ENCODE measurements around the gene RCAN3. TPM values are rescaled to one million over a fixed set of nuclear protein-coding genes. Genes with fewer than 3 reads are reported as not detected.
"Not testable (repeated sequence)": the region's sequence is repeated elsewhere in the genome, so short reads cannot be mapped to it uniquely, and the experiment has no call there.

Gene RCAN3
- total RNA-seq, 1 donor: 122 TPM

- H3K27me3 ChIP-seq (ENCODE audit: insufficient read depth, low read length): no peaks in the 10 kb centered on the region
These were observed 13.9 kb downstream of the RCAN3 start for GRCh38 chr1:24516506-24516905.

GRCh38 chr1:24517898-24518297 is 15.3 kb downstream of the RCAN3 start:
- Histone ChIP-seq H3K4me3 (ENCODE audit: low read length) (no peak overlapping the region), H3K27me3 (ENCODE audit: insufficient read depth, low read length) (no peaks in the 10 kb centered on the region), H3K4me1 (ENCODE audit: insufficient read depth, low read length) (peaks cover 10% of the 10 kb centered on the region), H3K9me3 (ENCODE audit: low read depth, low read length) (no peaks in the 10 kb centered on the region)

More at GRCh38 chr1:24516506-24516905, 13.9 kb downstream of the RCAN3 start:
- H3K9me3 ChIP-seq (ENCODE audit: low read depth, low read length): no peaks in the 10 kb centered on the region
- H3K4me1 ChIP-seq (ENCODE audit: insufficient read depth, low read length): peaks cover 20% of the 10 kb centered on the region
- H3K4me3 ChIP-seq (ENCODE audit: low read length): no peak overlapping the region

- H3K4me1 ChIP-seq (ENCODE audit: insufficient read depth, low read length); H3K9me3 ChIP-seq (ENCODE audit: low read depth, low read length); H3K4me3 ChIP-seq (ENCODE audit: low read length); H3K27me3 ChIP-seq (ENCODE audit: insufficient read depth, low read length): not testable (repeated sequence)
These were observed 17.6 kb downstream of the RCAN3 start for GRCh38 chr1:24520282-24520681.

- H3K4me3 ChIP-seq (ENCODE audit: low read length): no peak overlapping the region
- no peaks in the 10 kb centered on the region for H3K27me3 ChIP-seq (ENCODE audit: insufficient read depth, low read length)
- peaks cover 7% of the 10 kb centered on the region for H3K4me1 ChIP-seq (ENCODE audit: insufficient read depth, low read length)
- no peaks in the 10 kb centered on the region for H3K9me3 ChIP-seq (ENCODE audit: low read depth, low read length)
These were observed 23.0 kb downstream of the RCAN3 start for GRCh38 chr1:24525606-24526005.

- Histone ChIP-seq H3K4me1 (ENCODE audit: insufficient read depth, low read length) (peaks cover 7% of the 10 kb centered on the region), H3K27me3 (ENCODE audit: insufficient read depth, low read length) (no peaks in the 10 kb centered on the region), H3K4me3 (ENCODE audit: low read length) (no peak overlapping the region), H3K9me3 (ENCODE audit: low read depth, low read length) (no peaks in the 10 kb centered on the region)
These were observed 23.4 kb downstream of the RCAN3 start for GRCh38 chr1:24526045-24526444.

- H3K4me3 ChIP-seq (ENCODE audit: low read length): no peak overlapping the region
- no peaks in the 10 kb centered on the region for H3K9me3 ChIP-seq (ENCODE audit: low read depth, low read length)
- no peaks in the 10 kb centered on the region for H3K27me3 ChIP-seq (ENCODE audit: insufficient read depth, low read length)
- peaks cover 4% of the 10 kb centered on the region for H3K4me1 ChIP-seq (ENCODE audit: insufficient read depth, low read length)
These were observed 24.4 kb downstream of the RCAN3 start for GRCh38 chr1:24526940-24527542.

- Histone ChIP-seq H3K9me3 (ENCODE audit: low read depth, low read length) (no peaks in the 10 kb centered on the region), H3K4me3 (ENCODE audit: low read length) (no peak overlapping the region), H3K4me1 (ENCODE audit: insufficient read depth, low read length) (peaks cover 4% of the 10 kb centered on the region), H3K27me3 (ENCODE audit: insufficient read depth, low read length) (no peaks in the 10 kb centered on the region)
These were observed 26.1 kb downstream of the RCAN3 start for GRCh38 chr1:24528744-24529143.

- H3K9me3 ChIP-seq (ENCODE audit: low read depth, low read length); H3K4me1 ChIP-seq (ENCODE audit: insufficient read depth, low read length); H3K4me3 ChIP-seq (ENCODE audit: low read length); H3K27me3 ChIP-seq (ENCODE audit: insufficient read depth, low read length): not testable (repeated sequence)
These were observed 26.7 kb downstream of the RCAN3 start for GRCh38 chr1:24529292-24529691.

- Histone ChIP-seq H3K4me3 (ENCODE audit: low read length) (peak overlapping the region; percentile 14), H3K4me1 (ENCODE audit: insufficient read depth, low read length) (peaks cover 30% of the 10 kb centered on the region), H3K9me3 (ENCODE audit: low read depth, low read length) (no peaks in the 10 kb centered on the region), H3K27me3 (ENCODE audit: insufficient read depth, low read length) (no peaks in the 10 kb centered on the region)
These were observed 32.4 kb downstream of the RCAN3 start for GRCh38 chr1:24535021-24535424.

GRCh38 chr1:24535778-24536177 is 33.1 kb downstream of the RCAN3 start:
- Histone ChIP-seq H3K9me3 (ENCODE audit: low read depth, low read length) (no peaks in the 10 kb centered on the region), H3K4me3 (ENCODE audit: low read length) (no peak overlapping the region), H3K27me3 (ENCODE audit: insufficient read depth, low read length) (no peaks in the 10 kb centered on the region), H3K4me1 (ENCODE audit: insufficient read depth, low read length) (peaks cover 28% of the 10 kb centered on the region)

GRCh38 chr1:24536391-24536840 is 33.8 kb downstream of the RCAN3 start:
- no peaks in the 10 kb centered on the region for H3K9me3 ChIP-seq (ENCODE audit: low read depth, low read length)
- H3K27me3 ChIP-seq (ENCODE audit: insufficient read depth, low read length): no peaks in the 10 kb centered on the region
- no peak overlapping the region for H3K4me3 ChIP-seq (ENCODE audit: low read length)
- H3K4me1 ChIP-seq (ENCODE audit: insufficient read depth, low read length): peaks cover 30% of the 10 kb centered on the region

- Histone ChIP-seq H3K9me3 (ENCODE audit: low read depth, low read length) (no peaks in the 10 kb centered on the region), H3K4me3 (ENCODE audit: low read length) (no peak overlapping the region), H3K4me1 (ENCODE audit: insufficient read depth, low read length) (peaks cover 25% of the 10 kb centered on the region), H3K27me3 (ENCODE audit: insufficient read depth, low read length) (no peaks in the 10 kb centered on the region)
These were observed 37.6 kb downstream of the RCAN3 start for GRCh38 chr1:24540051-24540905.

- Histone ChIP-seq H3K27me3 (ENCODE audit: insufficient read depth, low read length) (no peaks in the 10 kb centered on the region), H3K4me1 (ENCODE audit: insufficient read depth, low read length) (peaks cover 19% of the 10 kb centered on the region), H3K9me3 (ENCODE audit: low read depth, low read length) (no peaks in the 10 kb centered on the region), H3K4me3 (ENCODE audit: low read length) (no peak overlapping the region)
These were observed 38.5 kb downstream of the RCAN3 start for GRCh38 chr1:24540906-24541710.

- Histone ChIP-seq H3K4me3 (ENCODE audit: low read length) (no peak overlapping the region), H3K9me3 (ENCODE audit: low read depth, low read length) (no peaks in the 10 kb centered on the region), H3K4me1 (ENCODE audit: insufficient read depth, low read length) (peaks cover 11% of the 10 kb centered on the region), H3K27me3 (ENCODE audit: insufficient read depth, low read length) (no peaks in the 10 kb centered on the region)
These were observed 39.2 kb downstream of the RCAN3 start for GRCh38 chr1:24541711-24542346.

- Histone ChIP-seq H3K27me3 (ENCODE audit: insufficient read depth, low read length) (no peaks in the 10 kb centered on the region), H3K9me3 (ENCODE audit: low read depth, low read length) (no peaks in the 10 kb centered on the region), H3K4me3 (ENCODE audit: low read length) (no peak overlapping the region), H3K4me1 (ENCODE audit: insufficient read depth, low read length) (peaks cover 7% of the 10 kb centered on the region)
These were observed 41.6 kb downstream of the RCAN3 start for GRCh38 chr1:24544239-24544638.

All from mononuclear cell (primary cell).